NCI-H446 (cell line): ENCODE measurements around the gene MAD1L1.

Experiments
- DNase-seq, 2 experiments: peaks; one replicate each; lab custom pipeline; 2025; lab: John Stamatoyannopoulos, UW

The MAD1L1 gene

DNA sequence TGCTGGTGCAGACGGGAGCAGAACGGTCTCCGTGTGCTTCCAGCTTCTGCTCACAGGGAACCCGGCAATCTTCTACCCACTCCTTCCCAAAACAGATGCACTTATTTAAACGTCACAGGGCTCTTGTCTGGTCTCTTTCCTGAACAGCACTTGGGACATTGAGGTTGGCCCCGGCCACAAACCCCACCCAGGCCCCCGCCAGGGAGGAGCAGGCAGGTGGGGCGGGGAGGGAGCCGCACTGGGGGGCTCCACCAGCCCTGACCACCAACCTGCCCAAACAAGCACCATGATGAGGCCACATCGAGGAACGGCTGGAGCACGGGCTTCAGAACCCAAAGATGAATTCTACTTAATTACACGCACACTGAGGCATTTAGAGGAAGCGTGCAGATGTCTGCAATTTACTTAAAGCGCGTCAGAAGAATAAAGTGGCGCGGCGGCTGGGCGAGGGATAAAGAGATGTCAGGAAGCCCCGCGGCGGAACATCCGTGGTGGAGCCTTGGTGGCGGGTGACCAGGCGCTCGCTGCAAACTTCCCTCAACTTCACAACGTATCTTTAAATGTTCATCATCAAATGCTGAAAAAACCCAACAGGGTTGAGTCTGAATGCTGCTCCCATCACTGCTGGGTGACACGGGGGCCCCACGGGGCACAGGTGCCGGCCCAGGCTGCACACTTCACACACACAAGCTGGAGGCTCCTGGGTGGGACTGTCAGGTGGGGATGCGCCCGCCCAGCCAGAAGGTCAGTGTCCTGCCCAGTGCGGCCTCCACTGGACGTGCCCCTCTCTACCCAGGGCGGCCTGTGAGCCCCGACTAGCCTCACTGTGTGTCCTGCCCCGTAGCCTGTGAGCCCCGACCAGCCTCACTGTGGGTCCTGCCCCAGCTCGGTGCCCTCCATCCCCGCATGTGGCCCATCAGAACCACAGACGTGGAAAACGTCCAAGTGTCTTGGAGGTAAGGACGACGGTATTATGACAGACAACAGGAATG, 279.2 kb downstream of the MAD1L1 start:
- DNase-seq = no peak

GRCh38 chr7:1952781-1953180, 280.0 kb downstream of the MAD1L1 start:
- no peak for DNase-seq

- DNase-seq = no peak
Observed at GRCh38 chr7:1952169-1952760, 280.5 kb downstream of the MAD1L1 start.

DNA sequence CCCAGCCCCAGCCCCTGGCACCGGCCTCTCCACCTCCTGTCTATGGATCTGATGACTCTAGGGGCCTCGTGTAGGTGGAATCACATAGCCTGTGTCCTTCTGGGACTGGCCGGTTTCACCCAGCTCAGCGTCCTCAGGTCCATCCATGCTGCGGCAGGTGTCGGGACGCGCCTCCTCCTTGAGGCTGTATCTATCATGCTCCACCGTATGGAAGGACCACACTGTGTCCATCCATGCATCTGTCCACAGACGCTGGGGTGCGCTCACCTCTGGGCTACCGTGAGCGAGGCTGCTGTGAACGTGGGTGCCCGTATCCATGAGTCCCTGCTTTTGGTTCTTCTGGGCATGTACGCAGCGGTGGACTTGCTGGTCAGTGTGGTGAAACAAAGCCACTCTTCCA, 281.1 kb downstream of the MAD1L1 start:
- DNase-seq = no peak

GRCh38 chr7:1951159-1951536, 281.6 kb downstream of the MAD1L1 start:
- no peak for DNase-seq

GRCh38 chr7:1950452-1951158, 282.1 kb downstream of the MAD1L1 start:
- DNase-seq = no peak

GRCh38 chr7:1950066-1950451, 282.7 kb downstream of the MAD1L1 start:
- DNase-seq = no peak

GRCh38 chr7:1949681-1950055, 283.1 kb downstream of the MAD1L1 start:
- no peak for DNase-seq

GRCh38 chr7:1948887-1949680, 283.7 kb downstream of the MAD1L1 start:
- no peak for DNase-seq

DNA sequence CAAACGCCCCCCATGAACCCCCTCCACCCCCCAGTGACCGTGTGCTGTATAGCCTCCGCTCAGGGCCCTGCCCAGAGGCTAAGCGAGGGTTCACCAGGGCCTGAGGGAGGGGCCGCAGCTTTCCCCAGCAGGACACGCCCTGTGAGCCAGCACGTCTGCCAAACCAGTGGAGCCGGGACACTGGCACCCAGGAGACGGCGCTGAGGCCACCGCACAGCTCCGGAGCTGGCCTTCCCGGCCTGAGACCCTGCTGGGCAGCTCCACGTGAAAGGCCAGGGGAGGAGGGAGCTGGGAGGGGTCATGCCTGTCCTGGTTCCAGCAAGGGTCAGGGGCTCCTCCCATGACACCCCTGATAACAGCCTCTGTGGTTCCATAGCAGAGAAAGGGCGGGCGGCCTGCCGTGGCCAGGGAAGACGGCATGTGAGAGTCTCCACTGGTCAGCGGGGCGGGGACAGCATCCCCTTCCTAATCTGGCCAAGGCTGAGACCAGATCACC, 284.4 kb downstream of the MAD1L1 start:
- no peak for DNase-seq

- no peak for DNase-seq
Observed at GRCh38 chr7:1947586-1948217, 285.0 kb downstream of the MAD1L1 start.

DNA sequence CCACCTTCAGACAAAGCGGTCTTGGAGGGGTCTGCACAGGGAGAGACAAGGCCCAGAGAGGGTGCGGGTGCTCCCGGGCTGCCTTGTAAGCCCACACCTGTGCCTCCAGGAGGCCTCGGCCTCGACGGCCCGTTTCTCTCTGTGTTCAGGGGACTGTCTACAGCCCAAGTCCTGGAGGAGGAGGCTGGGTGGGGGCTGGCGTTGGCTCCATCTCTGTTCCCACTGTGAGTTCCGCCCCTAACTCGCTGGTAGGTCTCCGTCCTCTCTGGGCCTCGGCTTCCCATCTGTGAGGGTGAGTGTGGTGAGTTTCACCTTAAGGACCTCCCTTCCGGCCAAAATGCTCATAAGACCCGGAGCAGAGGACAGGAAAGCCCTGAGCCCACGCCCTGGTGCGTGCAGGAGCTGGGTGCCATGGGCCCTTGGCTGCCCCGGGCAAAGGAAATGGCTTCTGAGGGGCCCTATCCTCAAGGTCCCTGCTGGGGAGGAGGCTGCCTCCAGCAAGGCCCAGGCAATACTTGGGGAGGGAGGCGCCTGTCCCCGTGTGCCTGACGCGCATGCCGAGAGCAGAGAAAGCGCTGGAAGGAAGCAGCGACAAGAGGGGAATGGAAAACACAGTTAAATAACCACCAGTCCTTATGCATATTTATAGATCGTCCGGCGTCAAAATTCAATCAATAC, 285.8 kb downstream of the MAD1L1 start:
- DNase-seq = no peak

- no peak for DNase-seq
Observed at GRCh38 chr7:1946025-1946772, 286.5 kb downstream of the MAD1L1 start.

GRCh38 chr7:1945558-1945957, 287.2 kb downstream of the MAD1L1 start:
- DNase-seq = no peak

- DNase-seq = no peak
Observed at GRCh38 chr7:1944619-1945210, 288.0 kb downstream of the MAD1L1 start.

GRCh38 chr7:1943933-1944618, 288.7 kb downstream of the MAD1L1 start:
- no peak for DNase-seq

DNA sequence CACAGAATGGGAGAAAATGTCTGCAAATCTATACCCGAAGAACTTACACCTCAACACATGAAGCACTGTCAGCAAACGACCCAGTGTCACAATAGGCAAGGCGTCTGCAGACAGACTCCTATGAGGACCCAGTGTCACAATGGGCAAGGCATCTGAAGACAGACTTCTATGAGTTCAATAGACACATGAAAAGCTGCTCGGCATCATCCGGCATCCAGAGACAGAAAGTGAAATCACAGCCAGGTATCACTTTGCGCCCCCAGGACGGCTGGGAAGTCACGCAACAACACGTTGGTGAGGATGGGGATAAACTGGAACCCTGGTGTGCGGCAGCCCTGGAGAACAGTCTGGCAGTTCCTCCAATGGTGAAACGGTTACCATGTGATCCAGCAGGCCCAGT, 289.4 kb downstream of the MAD1L1 start:
- DNase-seq = no peak

GRCh38 chr7:1942941-1943289, 289.8 kb downstream of the MAD1L1 start:
- DNase-seq = no peak
